Mesendoderm (in vitro differentiated cells): ENCODE data around the gene C1QTNF1.

Experiments used
- DNase-seq: peaks from one replicate; pipeline ENCODE4 v3.0.0; 2013
- H2AK5ac ChIP-seq: 2 replicates; pipeline ENCODE4 v1.6.1; 2013; ENCODE audit warnings: low read length, inconsistent platforms
- H2BK120ac ChIP-seq: 2 replicates; pipeline ENCODE4 v1.6.1; 2013; ENCODE audit warnings: low read depth, mild to moderate bottlenecking, low read length, moderate library complexity, mixed read lengths
- H2BK15ac ChIP-seq: replicated peaks from 2 replicates; pipeline ENCODE4 v1.6.1; 2013; ENCODE audit warnings: low read depth, mild to moderate bottlenecking, moderate library complexity
- H2BK5ac ChIP-seq: 2 replicates; pipeline ENCODE4 v1.6.1; 2013; ENCODE audit warnings: low read length, inconsistent platforms
- H3K18ac ChIP-seq: 2 replicates; pipeline ENCODE4 v1.6.1; 2013; ENCODE audit warnings: mild to moderate bottlenecking, low read length, mixed read lengths
- H3K23ac ChIP-seq: one replicate; pipeline ENCODE4 v1.6.1; 2013; ENCODE audit warnings: low read length
- H3K27ac ChIP-seq: 2 replicates; pipeline ENCODE4 v1.5.1; 2013; ENCODE audit warnings: low read depth, mild to moderate bottlenecking, inconsistent platforms, low read length, moderate library complexity
- H3K27me3 ChIP-seq: 2 replicates; pipeline ENCODE4 v1.6.1; 2013; ENCODE audit warnings: low read length, control low read depth, mild to moderate bottlenecking, inconsistent platforms; ENCODE audit not compliant: insufficient read depth, poor library complexity
- H3K36me3 ChIP-seq: 2 replicates; pipeline ENCODE4 v1.6.1; 2013; ENCODE audit warnings: low read length, inconsistent platforms; ENCODE audit not compliant: control insufficient read depth, insufficient read depth
- H3K4ac ChIP-seq: one replicate; pipeline ENCODE4 v1.6.1; 2013; ENCODE audit warnings: low read depth, mild to moderate bottlenecking, low read length, moderate library complexity
- H3K4me1 ChIP-seq: 2 replicates; pipeline ENCODE4 v1.6.1; 2013; ENCODE audit warnings: low read depth, low read length, inconsistent platforms; ENCODE audit not compliant: control insufficient read depth
- H3K4me2 ChIP-seq: 2 replicates; pipeline ENCODE4 v1.6.1; 2013; ENCODE audit warnings: low read length
- H3K4me3 ChIP-seq: 2 replicates; pipeline ENCODE4 v1.5.1; 2013; ENCODE audit warnings: mild to moderate bottlenecking, low read length
- H3K56ac ChIP-seq: one replicate; pipeline ENCODE4 v1.6.1; 2013; ENCODE audit warnings: low read length
- H3K79me1 ChIP-seq: 2 replicates; pipeline ENCODE4 v1.6.1; 2013; ENCODE audit warnings: low read length, inconsistent platforms
- H3K79me2 ChIP-seq: 2 replicates; pipeline ENCODE4 v1.6.1; 2013; ENCODE audit warnings: mild to moderate bottlenecking, low read length; ENCODE audit not compliant: control insufficient read depth, insufficient read depth
- H3K9ac ChIP-seq: 2 replicates; pipeline ENCODE4 v1.6.1; 2013; ENCODE audit warnings: low read length, inconsistent platforms
- H4K5ac ChIP-seq: one replicate; pipeline ENCODE4 v1.6.1; 2013; ENCODE audit warnings: low read length
- H4K8ac ChIP-seq: one replicate; pipeline ENCODE4 v1.6.1; 2013; ENCODE audit warnings: low read depth, mild to moderate bottlenecking, control low read depth, low read length, moderate library complexity
- WGBS: extraction: QIAGEN DNeasy Blood & Tissue Kit; methylation state at CpG from one replicate; pipeline ENCODE4 v1.1.7; 2013; ENCODE audit warnings: low lambda C conversion rate, missing lambda C conversion rate; ENCODE audit not compliant: insufficient coverage; ENCODE audit errors: extremely low coverage; 5-methylcytosine and 5-hydroxymethylcytosine counted together

C1QTNF1 gene

DNA sequence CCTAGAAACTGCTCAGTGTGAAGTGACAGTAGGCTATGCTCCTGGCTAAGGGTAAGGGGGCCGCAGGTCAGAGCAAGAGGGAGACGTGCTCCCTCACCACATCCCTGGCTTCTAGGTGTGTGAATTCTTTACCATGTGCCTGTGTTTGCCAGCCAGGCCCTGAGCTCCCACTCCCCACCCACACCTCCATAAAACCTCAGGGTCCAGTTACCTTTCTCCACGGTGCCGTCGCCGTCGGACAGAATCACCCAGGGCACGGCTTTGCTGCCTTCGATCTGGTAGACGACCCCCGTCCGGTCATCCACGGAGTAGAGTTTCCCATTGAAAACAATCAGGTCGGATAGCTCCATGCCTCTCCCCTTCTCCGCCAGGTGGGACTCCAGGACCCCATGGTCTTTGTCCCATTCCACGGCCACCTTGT, 27.2 kb upstream of the C1QTNF1 start:
- Histone ChIP-seq H3K79me1 (peaks cover 8% of the 10 kb centered on the region), H4K8ac (no peak overlapping the region), H3K27ac (no peak overlapping the region), H3K23ac (no peak overlapping the region), H3K4ac (no peak overlapping the region), H3K56ac (no peak overlapping the region), H4K5ac (no peak overlapping the region), H3K36me3 (peaks cover 5% of the 10 kb centered on the region), H3K4me1 (no peaks in the 10 kb centered on the region), H3K18ac (no peak overlapping the region), H3K4me3 (no peak overlapping the region), H2BK15ac (no peak overlapping the region), H2BK120ac (no peak overlapping the region), H3K79me2 (peaks cover under 1% of the 10 kb centered on the region), H2BK5ac (no peak overlapping the region), H3K4me2 (no peak overlapping the region), H3K27me3 (no peaks in the 10 kb centered on the region), H3K9ac (no peak overlapping the region), H2AK5ac (no peak overlapping the region)
- DNase-seq = no peak
- no CpG with 5 or more reads among the region's 16 CpGs for WGBS

GRCh38 chr17:78997231-78997741, 26.7 kb upstream of the C1QTNF1 start:
- H3K4me3 ChIP-seq = no peak overlapping the region
- no peak overlapping the region for H3K4me2 ChIP-seq
- H4K5ac ChIP-seq = no peak overlapping the region
- H3K23ac ChIP-seq = no peak overlapping the region
- no peak overlapping the region for H2BK15ac ChIP-seq
- H3K36me3 ChIP-seq = peaks cover 5% of the 10 kb centered on the region
- WGBS = no CpG with 5 or more reads among the region's 27 CpGs
- H3K79me2 ChIP-seq = peaks cover 2% of the 10 kb centered on the region
- H3K18ac ChIP-seq = no peak overlapping the region
- no peak for DNase-seq
- H2BK120ac ChIP-seq = no peak overlapping the region
- no peak overlapping the region for H4K8ac ChIP-seq
- H2BK5ac ChIP-seq = no peak overlapping the region
- H3K9ac ChIP-seq = no peak overlapping the region
- no peak overlapping the region for H3K56ac ChIP-seq
- no peak overlapping the region for H2AK5ac ChIP-seq
- no peaks in the 10 kb centered on the region for H3K4me1 ChIP-seq
- H3K27ac ChIP-seq = no peak overlapping the region
- H3K79me1 ChIP-seq = peaks cover 11% of the 10 kb centered on the region
- H3K27me3 ChIP-seq = no peaks in the 10 kb centered on the region
- H3K4ac ChIP-seq = no peak overlapping the region

DNA sequence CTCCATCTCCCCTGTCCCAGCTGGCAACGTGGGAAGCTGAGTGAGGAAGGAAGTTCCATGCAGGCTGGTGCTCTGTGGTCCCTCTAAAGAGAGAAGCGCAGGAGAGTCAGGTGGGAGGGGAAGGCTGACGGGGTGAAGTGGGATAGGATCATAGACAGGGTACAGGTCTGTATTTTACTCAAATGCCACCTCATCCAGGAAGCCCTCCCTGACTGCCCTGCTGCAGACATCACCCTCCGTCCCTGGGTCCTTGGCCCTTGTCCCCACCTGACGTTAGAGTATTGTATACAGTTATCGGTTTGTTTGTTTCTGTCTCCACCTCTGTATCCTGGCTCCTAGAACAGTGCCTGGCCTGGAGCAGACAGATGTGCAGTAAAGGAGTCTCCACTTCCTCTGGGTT, 26.1 kb upstream of the C1QTNF1 start:
- Histone ChIP-seq H2AK5ac (no peak overlapping the region), H3K79me1 (peaks cover 12% of the 10 kb centered on the region), H3K36me3 (peaks cover 5% of the 10 kb centered on the region), H3K56ac (no peak overlapping the region), H3K23ac (no peak overlapping the region), H3K27me3 (no peaks in the 10 kb centered on the region), H3K27ac (no peak overlapping the region), H2BK5ac (no peak overlapping the region), H4K5ac (no peak overlapping the region), H4K8ac (no peak overlapping the region), H3K4me2 (no peak overlapping the region), H3K79me2 (peaks cover 4% of the 10 kb centered on the region), H2BK120ac (no peak overlapping the region), H2BK15ac (no peak overlapping the region), H3K4ac (no peak overlapping the region), H3K4me1 (no peaks in the 10 kb centered on the region), H3K18ac (no peak overlapping the region), H3K4me3 (no peak overlapping the region), H3K9ac (no peak overlapping the region)
- DNase-seq = no peak
- no CpG with 5 or more reads among the region's 6 CpGs for WGBS

DNA sequence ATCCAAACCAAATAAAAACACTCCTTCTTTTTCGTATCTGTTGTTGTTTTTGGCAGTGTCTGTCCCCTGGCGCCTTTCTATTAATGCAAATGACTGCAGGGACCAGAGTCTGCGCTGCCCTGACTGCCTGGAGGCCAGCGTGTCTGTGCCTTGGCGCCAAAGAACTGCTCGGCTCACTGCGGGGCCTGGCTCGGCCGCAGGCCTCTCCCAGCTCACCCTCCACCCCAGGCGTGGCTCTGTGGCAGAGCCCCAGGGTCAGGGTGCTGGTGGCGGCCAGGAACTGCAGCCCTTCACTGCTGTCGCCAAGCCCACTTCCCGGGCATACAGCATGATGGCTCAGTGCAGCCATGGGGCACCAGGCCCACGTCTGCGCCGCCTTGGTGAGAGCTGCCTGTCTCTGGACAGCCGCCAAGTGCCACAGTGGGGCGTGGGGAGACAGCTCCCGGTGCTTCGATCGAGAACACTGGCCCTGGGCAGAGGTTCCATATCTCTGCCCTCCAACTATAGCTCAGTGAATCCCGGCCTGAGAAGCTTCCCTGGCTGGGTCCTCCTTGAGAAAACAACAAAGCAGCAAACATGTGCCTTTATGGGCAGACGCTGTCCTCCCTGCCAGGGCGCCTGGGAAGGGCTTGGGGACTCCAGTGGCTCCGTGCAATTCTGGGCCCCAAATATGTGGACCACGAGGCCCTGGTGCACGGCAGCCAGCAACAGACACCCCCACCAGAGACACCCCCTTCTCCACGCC, 25.5 kb upstream of the C1QTNF1 start:
- Histone ChIP-seq H3K23ac (no peak overlapping the region), H3K27ac (no peak overlapping the region), H3K4ac (no peak overlapping the region), H2AK5ac (no peak overlapping the region), H2BK5ac (no peak overlapping the region), H3K18ac (no peak overlapping the region), H2BK15ac (no peak overlapping the region), H3K4me1 (no peaks in the 10 kb centered on the region), H2BK120ac (no peak overlapping the region), H3K36me3 (peaks cover 3% of the 10 kb centered on the region), H3K9ac (no peak overlapping the region), H4K5ac (no peak overlapping the region), H3K4me2 (no peak overlapping the region), H3K79me1 (peaks cover 12% of the 10 kb centered on the region), H3K56ac (no peak overlapping the region), H4K8ac (no peak overlapping the region), H3K79me2 (peaks cover 4% of the 10 kb centered on the region), H3K4me3 (no peak overlapping the region), H3K27me3 (no peaks in the 10 kb centered on the region)
- WGBS = no CpG with 5 or more reads among the region's 28 CpGs
- no peak for DNase-seq

- Histone ChIP-seq H2BK120ac (no peak overlapping the region), H4K8ac (no peak overlapping the region), H4K5ac (no peak overlapping the region), H3K79me2 (peaks cover 4% of the 10 kb centered on the region), H3K4me3 (no peak overlapping the region), H3K9ac (no peak overlapping the region), H3K27ac (no peak overlapping the region), H3K4ac (no peak overlapping the region), H2BK5ac (no peak overlapping the region), H3K4me2 (no peak overlapping the region), H2AK5ac (no peak overlapping the region), H3K18ac (no peak overlapping the region), H3K23ac (no peak overlapping the region), H3K4me1 (no peaks in the 10 kb centered on the region), H3K36me3 (peaks cover 3% of the 10 kb centered on the region), H3K27me3 (no peaks in the 10 kb centered on the region), H3K79me1 (peaks cover 12% of the 10 kb centered on the region), H2BK15ac (no peak overlapping the region), H3K56ac (no peak overlapping the region)
- WGBS = no CpG with 5 or more reads among the region's 17 CpGs
- DNase-seq = no peak
These were observed 24.8 kb upstream of the C1QTNF1 start for GRCh38 chr17:78999056-78999768.
